Activated CD8-positive, alpha-beta memory T cell treated with anti-CD3 and anti-CD28 coated beads, Interleukin-2, amount 50 U/mL, for 24 hours (primary cell): ENCODE measurements around the gene TGFBR3.
"Not testable (repeated sequence)": the region's sequence is repeated elsewhere in the genome, so short reads cannot be mapped to it uniquely, and the experiment has no call there.

Experiments
- DNase-seq: peaks from one replicate; pipeline ENCODE4 v3.0.0-alpha.2; 2020; ENCODE audit errors: extremely low read depth

TGFBR3 gene

GRCh38 chr1:91884459-91885212, 1.3 kb downstream of the TGFBR3 start:
- DNase-seq = no peak

GRCh38 chr1:91883470-91883869, 2.5 kb downstream of the TGFBR3 start:
- no peak for DNase-seq

- DNase-seq = no peak
Observed at GRCh38 chr1:91881280-91881679, 4.7 kb downstream of the TGFBR3 start.

GRCh38 chr1:91879733-91880132, 6.2 kb downstream of the TGFBR3 start:
- DNase-seq = no peak

GRCh38 chr1:91877574-91878208, 8.3 kb downstream of the TGFBR3 start:
- no peak for DNase-seq

- no peak for DNase-seq
Observed at GRCh38 chr1:91876781-91877573, 9.0 kb downstream of the TGFBR3 start.

- DNase-seq = no peak
Observed at GRCh38 chr1:91876040-91876470, 9.9 kb downstream of the TGFBR3 start.

GRCh38 chr1:91874167-91874566, 11.8 kb downstream of the TGFBR3 start:
- no peak for DNase-seq

GRCh38 chr1:91872559-91873081, 13.3 kb downstream of the TGFBR3 start:
- no peak for DNase-seq

- DNase-seq = no peak
Observed at GRCh38 chr1:91872000-91872399, 14.0 kb downstream of the TGFBR3 start.

GRCh38 chr1:91870322-91870721, 15.6 kb downstream of the TGFBR3 start:
- no peak for DNase-seq

- no peak for DNase-seq
Observed at GRCh38 chr1:91866425-91866824, 19.5 kb downstream of the TGFBR3 start.

- DNase-seq = no peak
Observed at GRCh38 chr1:91864017-91864700, 21.8 kb downstream of the TGFBR3 start.

- DNase-seq = no peak
Observed at GRCh38 chr1:91863498-91863897, 22.5 kb downstream of the TGFBR3 start.

GRCh38 chr1:91862120-91862519, 23.8 kb downstream of the TGFBR3 start:
- DNase-seq = no peak

- no peak for DNase-seq
Observed at GRCh38 chr1:91857557-91858239, 28.3 kb downstream of the TGFBR3 start.

GRCh38 chr1:91856996-91857395, 29.0 kb downstream of the TGFBR3 start:
- DNase-seq = no peak

GRCh38 chr1:91854852-91855534, 31.0 kb downstream of the TGFBR3 start:
- no peak for DNase-seq

GRCh38 chr1:91853397-91853796, 32.6 kb downstream of the TGFBR3 start:
- no peak for DNase-seq

- not testable (repeated sequence) for DNase-seq
Observed at GRCh38 chr1:91852011-91852410, 33.9 kb downstream of the TGFBR3 start.
